ENCODE results near the gene TPI1. TPM values are rescaled to one million over a fixed set of nuclear protein-coding genes. Genes with fewer than 3 reads are reported as not detected.
"Not testable (repeated sequence)": the region's sequence is repeated elsewhere in the genome, so short reads cannot be mapped to it uniquely, and the experiment has no call there.

The TPI1 gene
- total and polyA plus RNA-seq, 2 experiments from 2014 or later: 1,963 to 4,448 TPM

DNA sequence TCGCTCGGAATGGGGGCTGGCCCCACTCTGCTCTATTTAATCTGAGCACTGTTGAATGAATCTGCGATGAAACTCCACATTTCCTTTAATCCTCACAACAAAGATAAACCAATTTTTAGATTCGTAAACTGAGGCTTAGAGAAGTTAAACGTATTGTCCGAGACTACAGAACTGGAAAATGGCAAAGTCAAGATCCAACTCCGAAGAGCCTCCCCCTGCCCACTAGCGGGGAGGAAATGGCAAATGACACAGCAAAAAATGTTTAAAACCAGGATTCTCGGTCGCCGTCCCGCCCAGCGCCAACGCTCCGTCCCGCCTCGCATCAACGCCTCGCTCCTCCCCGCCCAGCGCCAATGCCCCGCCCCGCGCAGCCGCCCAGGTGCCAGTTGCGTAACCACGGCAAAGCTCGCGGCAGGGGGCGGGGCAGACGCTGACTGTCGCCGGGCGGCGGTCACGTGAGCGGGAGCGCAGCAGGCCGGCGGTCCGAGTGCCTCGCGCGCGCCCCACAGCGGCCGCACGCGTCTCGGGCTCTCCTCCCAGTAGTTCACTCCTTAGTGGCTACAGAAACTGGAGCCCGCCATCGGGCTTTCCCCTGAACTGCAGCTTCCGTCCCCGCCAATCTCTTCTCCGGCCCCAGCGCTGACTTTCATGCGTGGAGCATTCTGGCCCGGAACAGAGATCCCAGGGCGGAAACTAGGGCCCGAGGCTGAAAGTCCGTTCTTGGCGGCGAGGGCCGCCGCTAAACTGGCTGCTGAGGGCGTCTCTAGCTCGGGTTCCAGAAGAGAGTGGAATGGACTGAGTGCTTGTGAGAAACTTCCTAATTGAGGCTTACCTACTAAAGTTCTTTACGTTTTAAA, 23.7 kb downstream of the TPI1 start:
- H3K27me3 ChIP-seq: no peaks in the 10 kb centered on the region
- no peaks in the 10 kb centered on the region for H3K9me3 ChIP-seq (ENCODE audit: low read depth)
- H3K4me1 ChIP-seq (ENCODE audit: low read depth): no peaks in the 10 kb centered on the region
- peak; percentile 81 for TF ChIP-seq CTCF (IDR thresholded peaks at IDR 0.05; ENCODE audit: low read depth, low read length)
- DNase-seq (ENCODE audit: low read depth in 1 of 2, low spot score in 1 of 2): peak; percentile 98 to 99
- peak overlapping the region; percentile 32 for H3K4me3 ChIP-seq
- no peaks in the 10 kb centered on the region for H3K36me3 ChIP-seq
- H3K27ac ChIP-seq: peak overlapping the region; percentile 54

- TF ChIP-seq CTCF (IDR thresholded peaks at IDR 0.05; ENCODE audit: low read depth, low read length): no peak
- Histone ChIP-seq H3K9me3 (ENCODE audit: low read depth) (no peaks in the 10 kb centered on the region), H3K4me3 (peak overlapping the region; percentile 25), H3K27ac (peak overlapping the region; percentile 54), H3K27me3 (no peaks in the 10 kb centered on the region), H3K36me3 (no peaks in the 10 kb centered on the region), H3K4me1 (ENCODE audit: low read depth) (no peaks in the 10 kb centered on the region)
- DNase-seq (ENCODE audit: low read depth in 1 of 2, low spot score in 1 of 2): no peak
These were observed 24.3 kb downstream of the TPI1 start for GRCh38 chr12:6891646-6892001.

- H3K36me3 ChIP-seq; H3K27me3 ChIP-seq; H3K4me1 ChIP-seq (ENCODE audit: low read depth); H3K4me3 ChIP-seq; H3K9me3 ChIP-seq (ENCODE audit: low read depth); H3K27ac ChIP-seq; DNase-seq (ENCODE audit: low read depth in 1 of 2, low spot score in 1 of 2): not testable (repeated sequence)
These were observed 25.4 kb downstream of the TPI1 start for GRCh38 chr12:6892683-6893082.

- H3K9me3 ChIP-seq (ENCODE audit: low read depth): no peaks in the 10 kb centered on the region
- H3K4me3 ChIP-seq: no peak overlapping the region
- no peak for TF ChIP-seq CTCF (IDR thresholded peaks at IDR 0.05; ENCODE audit: low read depth, low read length)
- H3K36me3 ChIP-seq: no peaks in the 10 kb centered on the region
- H3K4me1 ChIP-seq (ENCODE audit: low read depth): no peaks in the 10 kb centered on the region
- DNase-seq (ENCODE audit: low read depth in 1 of 2, low spot score in 1 of 2): no peak
- H3K27ac ChIP-seq: no peak overlapping the region
- H3K27me3 ChIP-seq: no peaks in the 10 kb centered on the region
These were observed 27.0 kb downstream of the TPI1 start for GRCh38 chr12:6894321-6894720.

- no peak for TF ChIP-seq CTCF (IDR thresholded peaks at IDR 0.05; ENCODE audit: low read depth, low read length)
- no peak for DNase-seq (ENCODE audit: low read depth in 1 of 2, low spot score in 1 of 2)
These were observed 29.6 kb downstream of the TPI1 start for GRCh38 chr12:6896846-6897435.

GRCh38 chr12:6899427-6899826, 32.1 kb downstream of the TPI1 start:
- no peak for TF ChIP-seq CTCF (IDR thresholded peaks at IDR 0.05; ENCODE audit: low read depth, low read length)
- no peak overlapping the region for H3K4me3 ChIP-seq
- no peaks in the 10 kb centered on the region for H3K4me1 ChIP-seq (ENCODE audit: low read depth)
- H3K27me3 ChIP-seq: no peaks in the 10 kb centered on the region
- peak in 1 of 2 donors; percentile 14 for DNase-seq (ENCODE audit: low read depth in 1 of 2, low spot score in 1 of 2)
- no peaks in the 10 kb centered on the region for H3K9me3 ChIP-seq (ENCODE audit: low read depth)
- no peak overlapping the region for H3K27ac ChIP-seq
- no peaks in the 10 kb centered on the region for H3K36me3 ChIP-seq

More at GRCh38 chr12:6896846-6897435, 29.6 kb downstream of the TPI1 start:
- Histone ChIP-seq H3K4me1 (ENCODE audit: low read depth) (no peaks in the 10 kb centered on the region), H3K4me3 (no peak overlapping the region), H3K9me3 (ENCODE audit: low read depth) (no peaks in the 10 kb centered on the region), H3K36me3 (no peaks in the 10 kb centered on the region), H3K27me3 (no peaks in the 10 kb centered on the region), H3K27ac (no peak overlapping the region)

Measured in cardiac muscle cell (in vitro differentiated cells and primary cell).